ENCODE results near the gene NEURL1B.

Gene NEURL1B

DNA sequence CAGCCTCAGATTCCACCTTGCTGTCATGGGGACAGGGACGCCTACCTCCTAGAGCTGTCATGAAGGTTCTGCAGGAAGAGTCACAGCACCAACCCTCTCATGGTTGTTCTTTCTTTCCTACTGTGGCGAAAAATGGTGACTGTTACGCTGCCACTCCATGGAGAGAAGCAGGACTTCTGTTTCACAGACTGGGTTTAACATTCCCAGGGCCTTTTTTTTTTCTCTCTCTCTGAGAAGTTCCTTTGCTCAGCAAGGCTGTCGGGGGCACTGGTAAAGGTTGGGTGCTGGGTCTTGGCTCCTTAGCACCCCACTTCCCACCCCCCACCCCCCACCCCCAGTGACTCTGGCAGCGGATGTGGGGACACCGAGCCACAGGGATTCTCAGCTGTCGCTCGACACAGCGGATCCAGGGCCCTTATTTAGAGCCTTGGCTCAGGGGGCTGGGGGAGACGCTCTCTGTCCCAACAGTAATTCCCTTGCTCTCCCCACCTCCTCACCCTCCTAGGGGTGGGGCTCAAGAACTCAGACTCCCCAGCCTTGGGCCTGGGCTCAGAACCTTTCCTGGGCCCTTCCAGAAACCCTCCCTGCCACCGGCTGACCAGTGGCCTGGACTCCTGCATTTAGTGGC lies 95.6 kb downstream of the NEURL1B start:
- no peak overlapping the region for H3K4me3 ChIP-seq (ENCODE audit: low read length)
- no peak overlapping the region for H3K27ac ChIP-seq (ENCODE audit: low read length)
- no peaks in the 10 kb centered on the region for H3K9me3 ChIP-seq (ENCODE audit: control insufficient read depth, low read depth, low read length)
- no peaks in the 10 kb centered on the region for H3K27me3 ChIP-seq (ENCODE audit: control insufficient read depth, insufficient read depth, low read length)
- H3K4me1 ChIP-seq (ENCODE audit: control insufficient read depth, low read depth, low read length) = no peaks in the 10 kb centered on the region
- no peak overlapping the region for H3K9ac ChIP-seq (ENCODE audit: low read length)
- no peaks in the 10 kb centered on the region for H3K36me3 ChIP-seq (ENCODE audit: control insufficient read depth, low read depth, low read length)

DNA sequence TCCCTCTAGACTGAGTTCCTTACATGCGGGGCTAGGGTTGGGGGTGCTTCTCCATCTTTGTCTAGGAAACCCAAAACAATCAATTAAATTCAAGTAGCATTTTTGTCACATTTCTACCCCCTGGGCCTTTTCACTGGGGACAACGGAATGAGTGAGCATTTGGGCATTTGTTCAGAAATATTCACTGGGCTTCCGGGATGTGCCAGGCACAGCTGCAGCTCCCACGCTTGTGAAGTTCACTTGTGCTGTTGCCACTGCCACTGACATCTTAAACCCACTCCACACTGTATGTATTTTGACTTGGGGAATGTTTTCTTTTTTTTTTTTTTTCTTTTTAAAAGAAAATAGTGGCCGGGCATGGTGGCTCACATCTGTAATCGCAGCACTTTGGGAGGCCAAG lies 98.3 kb downstream of the NEURL1B start:
- Histone ChIP-seq H3K4me3 (ENCODE audit: low read length) (no peak overlapping the region), H3K27ac (ENCODE audit: low read length) (no peak overlapping the region), H3K27me3 (ENCODE audit: control insufficient read depth, insufficient read depth, low read length) (no peaks in the 10 kb centered on the region), H3K9ac (ENCODE audit: low read length) (no peak overlapping the region), H3K9me3 (ENCODE audit: control insufficient read depth, low read depth, low read length) (no peaks in the 10 kb centered on the region), H3K36me3 (ENCODE audit: control insufficient read depth, low read depth, low read length) (no peaks in the 10 kb centered on the region), H3K4me1 (ENCODE audit: control insufficient read depth, low read depth, low read length) (no peaks in the 10 kb centered on the region)

- no peaks in the 10 kb centered on the region for H3K36me3 ChIP-seq (ENCODE audit: control insufficient read depth, low read depth, low read length)
- no peaks in the 10 kb centered on the region for H3K4me1 ChIP-seq (ENCODE audit: control insufficient read depth, low read depth, low read length)
- no peak overlapping the region for H3K4me3 ChIP-seq (ENCODE audit: low read length)
- H3K27me3 ChIP-seq (ENCODE audit: control insufficient read depth, insufficient read depth, low read length) = no peaks in the 10 kb centered on the region
- no peak overlapping the region for H3K27ac ChIP-seq (ENCODE audit: low read length)
- no peaks in the 10 kb centered on the region for H3K9me3 ChIP-seq (ENCODE audit: control insufficient read depth, low read depth, low read length)
- no peak overlapping the region for H3K9ac ChIP-seq (ENCODE audit: low read length)
Observed at GRCh38 chr5:172740428-172741205, 99.6 kb downstream of the NEURL1B start.
